GM21786 (cell line): ENCODE results near the gene PIKFYVE.
"Not testable (repeated sequence)": the region's sequence is repeated elsewhere in the genome, so short reads cannot be mapped to it uniquely, and the experiment has no call there.

ENCODE experiments used
- ATAC-seq: cut with Tn5 transposase; IDR thresholded peaks from one replicate; pipeline ENCODE4 v1.9.1; 2021; ENCODE audit not compliant: unreplicated experiment

PIKFYVE gene

DNA sequence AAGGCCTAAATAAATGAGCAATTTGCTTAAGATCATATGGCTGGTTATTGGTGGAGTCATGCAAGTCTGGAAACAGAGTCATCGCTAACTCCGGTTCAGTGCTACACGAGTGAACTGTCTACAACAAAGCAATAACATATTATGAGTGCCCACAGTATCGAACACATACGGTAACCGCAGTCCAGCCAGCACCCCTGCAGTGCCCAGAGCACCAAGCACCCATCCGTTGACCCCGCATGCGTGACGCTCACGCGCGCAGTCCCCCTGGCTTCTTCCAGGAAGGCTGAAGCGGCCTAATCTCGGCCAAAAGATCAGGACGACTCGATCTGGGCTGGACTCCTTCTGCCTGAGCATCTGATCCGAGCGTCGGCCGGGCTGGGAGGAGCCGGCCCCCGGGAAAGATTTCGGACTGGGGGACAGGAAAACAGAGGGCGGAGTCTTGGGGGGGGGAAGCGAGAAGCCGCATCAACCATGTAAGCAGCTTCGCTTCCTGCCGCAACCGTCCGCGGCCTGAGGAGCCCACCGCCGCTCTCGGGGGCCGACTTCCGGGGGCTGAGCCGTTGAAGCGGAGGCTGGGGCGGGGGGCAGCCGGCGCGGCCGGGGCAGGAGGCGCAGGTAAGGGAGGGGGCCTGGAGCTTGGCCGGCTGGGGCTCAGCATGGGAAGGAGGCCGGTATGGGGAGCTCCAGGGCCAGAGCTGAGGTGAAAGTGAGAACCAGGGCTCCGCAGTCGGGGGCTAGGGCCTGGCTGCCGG, at the start of gene PIKFYVE:
Gene PIKFYVE, plus strand, starts transcription at position 455 of the 752 bp plus-strand sequence. CDS start 5,265 bp downstream, outside the sequence.
- peak; percentile 77 for ATAC-seq

DNA sequence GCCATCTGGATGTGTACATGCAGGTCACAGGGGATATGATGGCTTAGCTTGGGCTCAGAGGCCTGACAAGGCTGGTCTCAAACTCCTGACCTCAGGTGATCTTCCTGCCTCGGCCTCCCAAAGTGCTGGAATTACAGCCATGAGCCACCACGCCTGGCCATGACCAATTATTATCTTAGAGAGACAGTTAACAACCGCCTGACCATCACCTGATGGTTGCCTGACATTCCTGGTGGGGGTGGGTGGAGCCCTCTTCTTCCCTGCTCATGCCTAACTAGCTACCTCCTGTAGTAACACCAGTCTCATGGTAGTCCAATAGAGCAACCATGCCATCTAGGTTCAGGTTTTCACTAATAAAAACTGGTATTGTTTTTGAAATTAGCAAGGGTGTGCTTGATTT, 44.2 kb upstream of the PIKFYVE start:
- ATAC-seq = not testable (repeated sequence)

DNA sequence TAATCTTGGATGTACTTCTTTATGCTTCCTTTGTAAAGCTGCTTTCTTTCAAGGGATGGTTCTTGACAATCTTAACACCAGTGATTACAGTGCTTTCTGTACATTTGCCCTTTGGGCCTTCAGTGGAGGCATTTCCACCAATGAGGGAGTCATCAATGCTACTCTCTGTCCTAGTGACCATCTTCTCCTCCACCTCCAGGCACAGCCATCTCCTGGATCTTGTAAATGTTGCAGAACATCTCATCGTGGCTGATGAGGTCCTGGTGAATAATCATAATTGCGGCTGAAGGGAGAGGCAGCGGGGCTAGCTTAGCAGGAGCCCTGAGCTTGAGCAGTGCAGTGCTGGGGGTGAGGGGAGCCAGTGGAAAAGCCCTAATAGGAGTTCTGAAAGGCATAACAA, 43.7 kb upstream of the PIKFYVE start:
- no peak for ATAC-seq

GRCh38 chr2:208224802-208225201, 41.3 kb upstream of the PIKFYVE start:
- ATAC-seq = no peak

DNA sequence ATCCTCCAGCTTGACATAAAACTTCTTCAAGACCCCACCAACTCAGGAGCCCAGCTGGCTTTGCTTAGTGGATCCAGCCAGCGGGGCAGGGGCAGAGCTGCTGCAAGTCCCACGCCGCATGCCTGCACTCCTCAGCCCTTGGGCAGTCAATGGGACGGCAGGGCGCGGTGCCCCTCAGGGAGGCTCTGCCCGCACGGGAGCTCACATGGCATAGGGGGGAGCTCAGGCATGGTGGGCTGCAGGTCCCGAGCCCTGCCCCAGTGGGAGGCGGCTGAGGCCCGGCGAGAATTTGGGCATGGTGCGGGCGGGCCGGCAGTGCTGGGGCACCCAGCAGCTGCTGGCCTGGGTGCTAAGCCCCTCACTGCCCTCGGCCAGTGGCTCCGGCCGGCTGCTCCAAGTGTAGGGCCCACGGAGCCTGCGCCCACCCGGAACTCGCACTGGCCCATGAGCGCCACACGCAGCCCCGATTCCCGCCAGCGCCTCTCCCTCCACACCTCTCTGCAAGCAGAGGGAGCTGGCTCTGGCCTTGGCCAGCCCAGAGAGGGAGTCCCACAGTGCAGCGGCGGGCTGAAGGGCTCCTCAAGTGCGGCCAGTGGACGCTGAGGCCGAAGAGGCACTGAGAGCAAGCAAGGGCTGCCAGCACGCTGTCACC, 38.3 kb upstream of the PIKFYVE start:
- ATAC-seq = no peak

DNA sequence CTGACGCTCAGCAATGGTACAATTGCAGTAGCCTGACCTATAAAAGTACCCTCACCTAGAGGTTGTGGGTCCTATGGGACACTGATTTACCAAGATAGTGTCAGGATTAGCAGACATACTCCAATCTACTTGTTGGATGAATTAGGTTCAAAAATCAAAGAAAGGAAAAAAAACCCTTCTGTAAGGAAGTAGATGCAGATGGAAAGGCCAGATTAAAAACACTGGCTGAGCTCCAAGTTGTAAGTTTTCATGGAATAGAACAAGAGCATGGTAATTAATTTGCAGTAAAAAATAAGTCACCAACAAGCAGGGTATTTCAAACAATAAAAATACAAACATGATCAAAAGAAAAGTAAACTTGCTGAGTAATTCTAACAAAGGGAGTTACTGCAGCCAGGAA, 37.6 kb upstream of the PIKFYVE start:
- no peak for ATAC-seq

GRCh38 chr2:208234786-208235185, 31.3 kb upstream of the PIKFYVE start:
- ATAC-seq = no peak

DNA sequence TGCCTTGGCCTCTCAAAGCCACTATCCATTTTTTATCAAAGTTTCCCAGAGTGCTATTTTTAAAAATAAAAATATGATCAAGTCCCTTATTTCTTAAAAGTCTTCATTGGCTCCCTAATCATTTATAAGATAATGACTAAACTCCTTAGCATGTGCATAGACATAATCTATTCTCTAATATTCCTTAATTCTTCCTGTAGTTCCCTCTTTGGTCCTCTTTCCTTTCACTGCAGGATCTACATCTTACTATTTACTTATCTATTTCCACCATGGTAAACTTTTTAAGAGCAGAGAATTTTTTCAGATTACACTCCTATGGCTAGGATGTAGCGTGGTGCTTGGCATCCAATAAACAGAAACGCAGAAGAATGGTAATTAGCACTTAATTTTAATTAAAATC, 30.2 kb upstream of the PIKFYVE start:
- ATAC-seq = no peak

GRCh38 chr2:208239770-208240493, 26.1 kb upstream of the PIKFYVE start:
- ATAC-seq = no peak

- no peak for ATAC-seq
Observed at GRCh38 chr2:208240619-208241209, 25.3 kb upstream of the PIKFYVE start.

DNA sequence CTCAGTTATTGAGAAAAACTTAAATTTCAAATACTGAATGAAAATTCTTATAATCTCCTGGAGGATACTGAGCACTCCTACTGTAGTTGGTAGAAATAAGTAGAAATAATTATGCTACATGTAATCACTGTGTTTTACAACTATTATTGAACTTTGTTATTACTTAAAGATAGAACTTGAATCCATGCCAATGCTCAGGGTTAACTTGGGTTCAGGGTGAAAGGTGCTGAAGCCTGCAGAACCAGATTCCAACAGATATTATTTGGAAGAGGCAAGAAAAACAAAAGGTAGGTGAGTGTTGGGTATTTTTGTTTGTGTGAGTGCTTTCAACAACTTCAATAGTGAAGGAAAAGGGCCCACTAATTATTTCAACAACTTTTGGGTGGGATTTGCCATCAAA, 21.6 kb upstream of the PIKFYVE start:
- ATAC-seq = no peak

- ATAC-seq = no peak
Observed at GRCh38 chr2:208245746-208246145, 20.3 kb upstream of the PIKFYVE start.

DNA sequence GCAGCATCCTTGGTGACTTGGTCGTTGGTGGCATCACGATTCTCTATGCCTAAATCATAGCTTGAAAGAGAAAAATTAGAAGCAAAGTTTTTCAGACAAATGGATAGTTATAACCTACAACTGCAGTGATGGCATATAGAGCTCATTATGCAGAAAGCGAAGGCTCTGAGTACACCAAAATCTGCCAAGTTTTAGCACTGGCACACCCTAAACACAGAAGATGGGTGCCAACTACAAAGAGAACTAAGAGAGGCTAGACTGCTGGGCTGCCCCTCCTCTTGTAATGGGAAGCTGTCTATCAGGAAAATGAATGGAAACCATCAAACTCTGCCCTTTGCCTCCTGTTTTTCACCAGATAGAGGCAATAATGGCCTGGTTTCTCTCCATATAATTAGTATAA, 17.5 kb upstream of the PIKFYVE start:
- no peak for ATAC-seq

- ATAC-seq = no peak
Observed at GRCh38 chr2:208249296-208249695, 16.8 kb upstream of the PIKFYVE start.

GRCh38 chr2:208250388-208250787, 15.7 kb upstream of the PIKFYVE start:
- ATAC-seq = no peak

DNA sequence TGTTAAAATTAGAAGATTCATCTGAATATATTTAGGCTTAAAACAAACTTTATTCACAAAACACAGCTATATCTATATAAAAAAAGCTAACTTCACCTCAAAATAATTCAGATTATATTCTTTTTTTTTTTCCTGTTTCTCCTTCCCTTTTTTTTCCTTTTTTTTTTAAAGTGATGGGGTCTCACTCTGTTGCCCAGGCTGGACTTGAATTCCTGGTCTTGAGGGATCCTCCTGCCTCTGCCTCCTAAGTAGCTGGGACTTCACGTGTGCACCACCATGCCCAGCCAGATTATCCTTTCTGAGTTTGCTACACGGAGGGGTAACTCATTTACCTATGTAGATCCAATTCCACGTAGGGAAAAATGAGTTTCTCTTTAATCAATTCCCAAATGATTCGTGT, 15.0 kb upstream of the PIKFYVE start:
- no peak for ATAC-seq

- no peak for ATAC-seq
Observed at GRCh38 chr2:208252716-208253492, 13.2 kb upstream of the PIKFYVE start.

GRCh38 chr2:208253600-208254117, 12.4 kb upstream of the PIKFYVE start:
- ATAC-seq = no peak

DNA sequence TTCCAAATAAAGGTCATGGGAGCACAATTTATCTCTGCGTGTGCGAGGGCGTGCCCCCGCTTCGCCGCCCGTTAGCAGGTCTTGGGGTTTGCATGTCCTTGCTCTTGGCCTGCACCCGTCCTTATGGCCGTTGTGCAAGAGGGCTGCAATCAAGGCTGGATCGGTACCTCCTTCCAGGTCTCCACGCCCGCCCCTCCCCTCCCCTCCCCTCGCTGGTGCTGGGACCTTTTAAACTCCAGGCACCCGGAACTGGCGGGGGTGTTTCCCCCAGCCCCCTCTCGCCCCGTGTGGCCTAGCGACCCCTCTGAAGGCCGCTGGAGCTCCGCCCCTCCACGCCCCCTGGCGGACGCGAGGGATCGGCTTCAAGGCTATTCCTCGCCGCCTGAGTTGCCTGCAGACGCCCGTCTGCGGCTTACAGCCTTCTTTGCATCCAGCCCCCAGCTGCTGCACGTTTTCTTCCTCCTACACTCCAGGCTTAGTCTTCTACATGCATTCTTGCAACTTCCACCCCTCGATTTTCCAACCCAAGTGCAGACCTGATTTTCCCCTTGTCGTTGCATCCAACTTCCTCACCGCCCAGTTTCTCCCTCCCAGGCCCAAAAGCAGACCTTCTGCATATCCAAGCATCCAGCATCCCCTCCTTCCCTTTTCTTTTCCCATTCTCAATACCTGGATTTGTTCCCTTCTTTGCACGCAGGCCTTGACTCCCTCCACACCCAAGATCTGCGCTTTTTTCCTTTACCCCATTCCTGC, 11.8 kb upstream of the PIKFYVE start:
- ATAC-seq = peak; percentile 66
